AG09309 (cell line): Measurements from ENCODE around the gene JAKMIP2.
"Not testable (repeated sequence)": the region's sequence is repeated elsewhere in the genome, so short reads cannot be mapped to it uniquely, and the experiment has no call there.

ENCODE experiments used
- DNase-seq: peaks from one replicate; pipeline ENCODE4 v3.0.0-alpha.2; 2010; ENCODE audit warnings: low read depth
- H3K4me3 ChIP-seq: 2 replicates; pipeline ENCODE4 v1.5.1; 2011; ENCODE audit warnings: mild to moderate bottlenecking, low read depth, low read length, moderate library complexity; ENCODE audit not compliant: control insufficient read depth
- TF ChIP-seq, protein P1 (sequence below): IDR thresholded peaks from 2 replicates; pipeline ENCODE4 v1.5.1; 2011; ENCODE audit warnings: mild to moderate bottlenecking, low read depth, low read length, inconsistent platforms; ENCODE audit not compliant: insufficient read depth, control insufficient read depth; ENCODE audit errors: missing control alignments

JAKMIP2 gene

GRCh38 chr5:147560718-147561331 is 221.7 kb downstream of the JAKMIP2 start:
- TF ChIP-seq, protein P1, sequence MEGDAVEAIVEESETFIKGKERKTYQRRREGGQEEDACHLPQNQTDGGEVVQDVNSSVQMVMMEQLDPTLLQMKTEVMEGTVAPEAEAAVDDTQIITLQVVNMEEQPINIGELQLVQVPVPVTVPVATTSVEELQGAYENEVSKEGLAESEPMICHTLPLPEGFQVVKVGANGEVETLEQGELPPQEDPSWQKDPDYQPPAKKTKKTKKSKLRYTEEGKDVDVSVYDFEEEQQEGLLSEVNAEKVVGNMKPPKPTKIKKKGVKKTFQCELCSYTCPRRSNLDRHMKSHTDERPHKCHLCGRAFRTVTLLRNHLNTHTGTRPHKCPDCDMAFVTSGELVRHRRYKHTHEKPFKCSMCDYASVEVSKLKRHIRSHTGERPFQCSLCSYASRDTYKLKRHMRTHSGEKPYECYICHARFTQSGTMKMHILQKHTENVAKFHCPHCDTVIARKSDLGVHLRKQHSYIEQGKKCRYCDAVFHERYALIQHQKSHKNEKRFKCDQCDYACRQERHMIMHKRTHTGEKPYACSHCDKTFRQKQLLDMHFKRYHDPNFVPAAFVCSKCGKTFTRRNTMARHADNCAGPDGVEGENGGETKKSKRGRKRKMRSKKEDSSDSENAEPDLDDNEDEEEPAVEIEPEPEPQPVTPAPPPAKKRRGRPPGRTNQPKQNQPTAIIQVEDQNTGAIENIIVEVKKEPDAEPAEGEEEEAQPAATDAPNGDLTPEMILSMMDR, result no peak
- no peak overlapping the region for H3K4me3 ChIP-seq
- no peak for DNase-seq

GRCh38 chr5:147559749-147560148 is 222.8 kb downstream of the JAKMIP2 start:
- TF ChIP-seq, protein P1, result peak; percentile 20
- no peak for DNase-seq
- H3K4me3 ChIP-seq, result no peak overlapping the region

GRCh38 chr5:147558826-147559225 is 223.7 kb downstream of the JAKMIP2 start:
- TF ChIP-seq, protein P1, result peak; percentile 79
- DNase-seq, result no peak
- no peak overlapping the region for H3K4me3 ChIP-seq

- no peak overlapping the region for H3K4me3 ChIP-seq
- DNase-seq, result no peak
Observed at GRCh38 chr5:147557876-147558745, 224.4 kb downstream of the JAKMIP2 start.

GRCh38 chr5:147555176-147555575 is 227.4 kb downstream of the JAKMIP2 start:
- TF ChIP-seq, protein P1, result no peak
- no peak for DNase-seq
- no peak overlapping the region for H3K4me3 ChIP-seq

More at GRCh38 chr5:147557876-147558745, 224.4 kb downstream of the JAKMIP2 start:
- TF ChIP-seq, protein P1, result no peak

DNA sequence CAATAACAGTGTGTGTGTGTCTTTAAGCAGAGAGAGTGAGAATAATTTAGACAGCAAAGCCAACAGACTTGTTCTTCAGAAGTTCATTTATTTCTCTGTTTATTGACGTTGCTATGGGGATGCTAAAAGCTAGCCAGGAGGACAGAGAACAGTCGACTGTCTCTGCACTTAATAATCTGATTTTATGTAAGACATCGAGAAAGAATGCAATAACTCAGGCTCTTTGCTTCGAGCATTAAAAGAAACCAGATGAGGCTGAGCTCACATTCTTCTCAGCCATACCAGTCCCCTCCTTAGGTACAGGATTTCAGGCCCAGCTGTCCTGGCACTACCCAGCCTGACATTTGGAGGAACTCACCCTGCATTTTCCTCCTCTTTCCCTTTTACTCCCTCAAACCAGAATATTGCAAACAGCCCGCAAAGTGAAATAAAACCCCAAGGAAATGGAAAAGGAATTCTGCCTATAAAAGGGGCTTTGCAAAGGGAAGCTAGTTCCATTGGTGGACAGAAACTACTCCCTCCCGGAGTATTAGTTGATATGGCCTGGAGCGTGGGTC is 228.2 kb downstream of the JAKMIP2 start:
- no peak overlapping the region; the same call in 1 of the 2 replicates for H3K4me3 ChIP-seq
- peak; percentile 82 for DNase-seq
- TF ChIP-seq, protein P1, result no peak

GRCh38 chr5:147553817-147554216 is 228.7 kb downstream of the JAKMIP2 start:
- H3K4me3 ChIP-seq, DNase-seq: not testable (repeated sequence)
